ENCODE measurements around the gene C2.
"Not testable (repeated sequence)": the region's sequence is repeated elsewhere in the genome, so short reads cannot be mapped to it uniquely, and the experiment has no call there.

C2 gene

GRCh38 chr6:31927863-31928671 lies 550 bp downstream of the C2 start:
- no peak for DNase-seq (ENCODE audit: low spot score)

- no peak for DNase-seq (ENCODE audit: low spot score)
Measured at GRCh38 chr6:31928672-31928939, 1.1 kb downstream of the C2 start.

- no peak for DNase-seq (ENCODE audit: low spot score)
Measured at GRCh38 chr6:31930962-31931361, 3.4 kb downstream of the C2 start.

DNA sequence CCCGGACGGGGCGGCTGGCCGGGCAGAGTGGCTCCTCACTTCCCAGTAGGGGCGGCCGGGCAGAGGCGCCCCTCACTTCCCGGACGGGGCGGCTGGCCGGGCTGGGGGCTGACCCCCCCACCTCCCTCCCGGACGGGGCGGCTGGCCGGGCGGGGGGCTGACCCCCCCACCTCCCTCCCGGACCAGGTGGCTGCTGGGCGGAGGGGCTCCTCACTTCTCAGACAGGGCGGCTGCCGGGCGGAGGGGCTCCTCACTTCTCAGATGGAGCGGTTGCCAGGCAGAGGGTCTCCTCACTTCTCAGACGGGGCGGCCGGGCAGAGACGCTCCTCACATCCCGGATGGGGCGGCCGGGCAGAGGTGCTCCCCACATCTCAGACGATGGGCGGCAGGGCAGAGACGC lies 4.6 kb downstream of the C2 start:
- DNase-seq (ENCODE audit: low spot score) = not testable (repeated sequence)

DNA sequence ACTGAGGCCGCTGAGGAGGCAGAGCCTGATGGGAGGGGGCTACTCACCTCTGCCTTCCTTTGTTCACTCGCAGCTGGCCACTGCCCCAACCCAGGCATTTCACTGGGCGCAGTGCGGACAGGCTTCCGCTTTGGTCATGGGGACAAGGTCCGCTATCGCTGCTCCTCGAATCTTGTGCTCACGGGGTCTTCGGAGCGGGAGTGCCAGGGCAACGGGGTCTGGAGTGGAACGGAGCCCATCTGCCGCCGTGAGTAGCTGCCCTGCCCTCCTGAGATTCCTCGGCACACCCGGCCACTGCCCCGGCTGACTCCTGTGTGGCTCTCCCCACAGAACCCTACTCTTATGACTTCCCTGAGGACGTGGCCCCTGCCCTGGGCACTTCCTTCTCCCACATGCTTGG lies 6.0 kb downstream of the C2 start:
- no peak for DNase-seq (ENCODE audit: low spot score)

DNA sequence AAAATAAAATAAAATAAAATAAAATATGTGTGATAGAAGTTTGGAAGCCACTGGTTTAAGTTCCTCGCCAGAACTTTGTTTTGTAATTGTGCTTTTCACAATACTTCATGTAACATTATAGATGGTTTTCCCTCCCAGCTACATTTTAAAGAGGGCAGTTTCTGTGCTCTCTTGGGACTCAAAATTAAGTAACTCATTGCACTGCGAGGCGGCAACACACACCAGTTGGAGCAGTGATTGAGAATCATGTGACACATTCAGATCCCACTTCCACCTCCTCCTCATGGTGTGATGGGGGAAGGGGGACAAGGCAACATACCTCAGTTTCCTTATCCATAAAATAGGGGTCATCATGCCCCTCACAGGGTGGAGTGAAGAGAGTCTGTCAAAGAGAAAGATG lies 7.5 kb downstream of the C2 start:
- no peak for DNase-seq (ENCODE audit: low spot score)

DNA sequence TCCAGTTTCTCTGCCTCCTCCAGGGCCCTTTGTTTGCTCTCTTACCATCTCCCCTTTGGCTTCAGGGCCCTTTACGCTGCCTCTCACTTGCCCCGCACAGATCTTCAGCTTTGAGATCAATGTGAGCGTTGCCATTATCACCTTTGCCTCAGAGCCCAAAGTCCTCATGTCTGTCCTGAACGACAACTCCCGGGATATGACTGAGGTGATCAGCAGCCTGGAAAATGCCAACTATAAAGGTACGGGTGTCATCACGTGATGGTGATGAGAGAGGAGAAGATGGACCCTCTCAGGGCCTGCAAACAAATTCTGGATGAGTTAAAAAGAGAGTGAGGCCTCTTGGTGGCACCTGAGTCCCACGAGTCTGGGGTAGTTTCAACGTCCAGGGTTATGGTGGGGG lies 8.3 kb downstream of the C2 start:
- no peak for DNase-seq (ENCODE audit: low spot score)

- DNase-seq (ENCODE audit: low spot score) = no peak
Measured at GRCh38 chr6:31940256-31940664, 12.7 kb downstream of the C2 start.

GRCh38 chr6:31943742-31944141 lies 16.2 kb downstream of the C2 start:
- DNase-seq (ENCODE audit: low spot score) = no peak

GRCh38 chr6:31945154-31945506 lies 17.6 kb downstream of the C2 start:
- DNase-seq (ENCODE audit: low spot score) = no peak

DNA sequence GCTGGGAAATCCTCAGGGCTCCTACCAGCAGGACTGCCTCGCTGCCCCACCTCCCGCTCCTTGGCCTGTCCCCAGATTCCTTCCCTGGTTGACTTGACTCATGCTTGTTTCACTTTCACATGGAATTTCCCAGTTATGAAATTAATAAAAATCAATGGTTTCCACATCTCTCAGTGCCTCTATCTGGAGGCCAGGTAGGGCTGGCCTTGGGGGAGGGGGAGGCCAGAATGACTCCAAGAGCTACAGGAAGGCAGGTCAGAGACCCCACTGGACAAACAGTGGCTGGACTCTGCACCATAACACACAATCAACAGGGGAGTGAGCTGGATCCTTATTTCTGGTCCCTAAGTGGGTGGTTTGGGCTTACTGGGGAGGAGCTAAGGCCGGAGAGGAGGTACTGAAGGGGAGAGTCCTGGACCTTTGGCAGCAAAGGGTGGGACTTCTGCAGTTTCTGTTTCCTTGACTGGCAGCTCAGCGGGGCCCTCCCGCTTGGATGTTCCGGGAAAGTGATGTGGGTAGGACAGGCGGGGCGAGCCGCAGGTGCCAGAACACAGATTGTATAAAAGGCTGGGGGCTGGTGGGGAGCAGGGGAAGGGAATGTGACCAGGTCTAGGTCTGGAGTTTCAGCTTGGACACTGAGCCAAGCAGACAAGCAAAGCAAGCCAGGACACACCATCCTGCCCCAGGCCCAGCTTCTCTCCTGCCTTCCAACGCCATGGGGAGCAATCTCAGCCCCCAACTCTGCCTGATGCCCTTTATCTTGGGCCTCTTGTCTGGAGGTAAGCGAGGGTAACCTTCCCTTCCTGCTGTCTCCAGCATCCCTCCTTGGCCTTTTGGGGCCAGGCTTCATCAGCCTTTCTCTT lies 18.2 kb downstream of the C2 start, which contains the start of gene CFB:
Gene CFB (plus strand): TSS at position 589 of the 863 bp plus-strand sequence. CDS start 127 bp downstream, at position 716.
- DNase-seq (ENCODE audit: low spot score) = no peak

- DNase-seq (ENCODE audit: low spot score) = no peak
Measured at GRCh38 chr6:31946370-31946885, 18.9 kb downstream of the C2 start.

DNA sequence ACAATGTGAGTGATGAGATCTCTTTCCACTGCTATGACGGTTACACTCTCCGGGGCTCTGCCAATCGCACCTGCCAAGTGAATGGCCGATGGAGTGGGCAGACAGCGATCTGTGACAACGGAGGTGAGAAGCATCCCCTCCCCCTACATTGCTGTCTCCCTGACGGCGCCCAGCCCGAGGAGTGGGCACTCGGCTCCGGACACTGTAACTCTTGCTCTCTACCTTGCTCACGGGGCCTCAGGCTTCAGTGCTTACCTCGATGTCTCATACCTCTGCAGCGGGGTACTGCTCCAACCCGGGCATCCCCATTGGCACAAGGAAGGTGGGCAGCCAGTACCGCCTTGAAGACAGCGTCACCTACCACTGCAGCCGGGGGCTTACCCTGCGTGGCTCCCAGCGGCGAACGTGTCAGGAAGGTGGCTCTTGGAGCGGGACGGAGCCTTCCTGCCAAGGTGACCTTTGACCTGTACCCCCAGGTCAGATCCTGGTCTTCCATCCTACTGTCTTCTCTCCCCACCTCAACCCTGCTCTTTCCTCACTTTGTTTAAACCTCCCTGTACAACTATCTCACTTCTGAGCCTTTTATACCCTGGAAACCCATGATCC lies 19.7 kb downstream of the C2 start:
- DNase-seq (ENCODE audit: low spot score) = no peak

GRCh38 chr6:31947864-31948263 lies 20.3 kb downstream of the C2 start:
- no peak for DNase-seq (ENCODE audit: low spot score)

DNA sequence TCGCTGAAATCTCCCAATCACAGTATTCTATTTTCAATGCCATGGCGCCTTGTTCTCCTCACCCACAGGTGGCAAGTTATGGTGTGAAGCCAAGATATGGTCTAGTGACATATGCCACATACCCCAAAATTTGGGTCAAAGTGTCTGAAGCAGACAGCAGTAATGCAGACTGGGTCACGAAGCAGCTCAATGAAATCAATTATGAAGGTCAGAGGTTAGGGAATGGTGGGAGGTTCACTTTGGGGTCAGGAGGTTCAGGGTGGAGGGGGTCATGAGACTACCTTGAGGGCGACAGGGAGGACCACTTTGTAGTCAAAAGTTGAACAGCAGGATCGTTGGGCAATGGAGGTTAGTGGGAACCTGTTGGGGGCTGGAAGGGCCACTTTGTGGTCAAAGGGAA lies 20.8 kb downstream of the C2 start:
- no peak for DNase-seq (ENCODE audit: low spot score)

GRCh38 chr6:31948753-31949413 lies 21.4 kb downstream of the C2 start:
- no peak for DNase-seq (ENCODE audit: low spot score)

DNA sequence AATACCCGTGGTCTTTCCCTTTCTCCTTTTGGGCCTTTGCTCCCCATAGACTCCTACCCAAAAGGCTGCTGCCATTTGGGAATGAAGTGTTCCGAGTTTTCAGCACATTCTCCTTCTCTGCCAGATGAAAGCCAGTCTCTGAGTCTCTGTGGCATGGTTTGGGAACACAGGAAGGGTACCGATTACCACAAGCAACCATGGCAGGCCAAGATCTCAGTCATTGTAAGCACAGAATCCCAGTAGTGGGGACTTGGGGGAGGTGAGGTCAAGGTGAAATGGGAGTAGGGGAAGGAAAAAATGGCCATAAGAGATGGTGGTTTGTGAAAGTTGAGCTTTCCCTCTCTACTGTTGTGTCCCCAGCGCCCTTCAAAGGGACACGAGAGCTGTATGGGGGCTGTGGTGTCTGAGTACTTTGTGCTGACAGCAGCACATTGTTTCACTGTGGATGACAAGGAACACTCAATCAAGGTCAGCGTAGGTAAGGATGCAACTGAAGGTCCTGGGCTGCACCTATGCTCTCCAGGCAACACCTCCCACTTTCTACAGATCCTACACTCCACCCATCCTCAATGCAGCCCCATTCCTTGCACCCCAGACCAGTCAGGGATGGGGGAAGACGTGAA lies 22.5 kb downstream of the C2 start:
- no peak for DNase-seq (ENCODE audit: low spot score)

DNA sequence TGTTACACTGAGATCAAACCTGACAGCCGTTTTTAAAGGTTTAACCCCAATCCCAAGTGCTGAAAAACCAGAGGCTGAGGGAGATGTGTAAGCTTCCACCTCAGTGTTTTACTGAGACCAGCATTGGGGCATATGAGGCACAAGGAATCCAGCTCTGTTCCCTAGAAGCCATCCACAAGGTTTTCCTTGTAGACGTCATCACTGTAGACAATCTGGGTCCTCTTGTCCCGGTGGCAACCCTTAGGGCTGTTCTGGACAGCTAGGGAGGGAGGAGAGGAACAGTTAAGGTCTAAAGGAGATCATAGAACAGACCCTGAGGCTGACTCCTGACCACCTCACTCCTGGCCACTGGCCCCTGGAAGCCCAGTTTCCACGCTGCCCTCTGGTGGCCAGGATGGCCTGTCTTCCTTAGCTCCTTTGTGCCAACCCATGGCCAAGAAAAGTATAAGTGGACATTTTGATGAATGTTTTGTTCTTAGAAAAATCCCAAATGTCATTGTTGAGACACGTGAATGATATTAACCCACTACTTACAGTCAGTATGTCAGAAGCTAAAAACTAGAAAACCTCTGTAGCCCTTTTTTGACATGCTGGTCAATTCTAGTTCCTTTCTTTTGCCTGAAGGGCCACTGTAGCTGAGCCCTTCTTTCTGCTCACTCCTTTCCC lies 24.8 kb downstream of the C2 start:
- no peak for DNase-seq (ENCODE audit: low spot score)

- no peak for DNase-seq (ENCODE audit: low spot score)
Measured at GRCh38 chr6:31952890-31953289, 25.4 kb downstream of the C2 start.

- no peak for DNase-seq (ENCODE audit: low spot score)
Measured at GRCh38 chr6:31954511-31954910, 27.0 kb downstream of the C2 start.

GRCh38 chr6:31956796-31957195 lies 29.3 kb downstream of the C2 start:
- no peak for DNase-seq (ENCODE audit: low spot score)

GRCh38 chr6:31958412-31958740 lies 30.9 kb downstream of the C2 start:
- DNase-seq (ENCODE audit: low spot score) = no peak

Measured in germinal center (tissue), 1 donor.